Panc1 (cell line): ENCODE results near the gene SHB. TPM values are rescaled to one million over a fixed set of nuclear protein-coding genes. Genes with fewer than 3 reads are reported as not detected.
A peak's percentile ranks its signal among the peaks of the same experiment; 100 is the strongest.

Experiments
- ATAC-seq: fragments of 200-7000 bp; cut with Tn5 transposase; 2 replicates; pipeline ENCODE4 v1.9.1; 2020; ENCODE audit warnings: mild to moderate bottlenecking, moderate library complexity
- BruUV-seq: library from RNA; stranded (reverse); fragments of 400-500 nt; replicated peaks from 2 replicates; lab custom pipeline; 2021; lab: Mats Ljungman, UMichigan
- CTCF ChIA-PET: fragments of 300-600 bp; sonication (Branson Sonifier 250); formaldehyde crosslinking; loops from one replicate; lab custom pipeline; 2022; ENCODE audit warnings: antibody characterized with exemption; lab: Charles Lee
- POLR2A ChIA-PET: fragments of 300-600 bp; sonication (Branson Sonifier 250); formaldehyde crosslinking; loops from one replicate; lab custom pipeline; 2022; ENCODE audit warnings: antibody characterized with exemption; lab: Charles Lee
- DNase-seq: peaks from one replicate; pipeline ENCODE4 v3.0.0-alpha.2; 2010; ENCODE audit warnings: low read depth, low spot score
- H3K27ac ChIP-seq: 2 replicates; pipeline ENCODE4 v1.5.1; 2011; ENCODE audit warnings: mild to moderate bottlenecking, low read length, inconsistent platforms
- H3K27me3 ChIP-seq: fragments of 200-500 bp; sonication (Bioruptor generic); 2 replicates; pipeline ENCODE4 v1.6.0; 2014; ENCODE audit warnings: low read length, inconsistent platforms; ENCODE audit not compliant: control insufficient read depth, insufficient read depth
- H3K36me3 ChIP-seq: fragments of 200-500 bp; sonication (Bioruptor generic); 2 replicates; pipeline ENCODE4 v1.5.1; 2014; ENCODE audit warnings: inconsistent platforms, mild to moderate bottlenecking, low read length, moderate library complexity; ENCODE audit not compliant: control insufficient read depth, insufficient read depth
- H3K4me1 ChIP-seq: 2 replicates; pipeline ENCODE4 v1.5.1; 2011; ENCODE audit warnings: inconsistent platforms, mild to moderate bottlenecking, low read length, moderate library complexity; ENCODE audit not compliant: control insufficient read depth, insufficient read depth
- H3K4me3 ChIP-seq, 2 experiments: 2 replicates each; pipeline ENCODE4 v1.5.1; 2011 to 2012; ENCODE audit warnings: low read depth in 2 of 2, low read length in 2 of 2, mild to moderate bottlenecking in 2 of 2, inconsistent platforms in 1 of 2, moderate library complexity in 1 of 2
- H3K9me3 ChIP-seq: fragments of 200-500 bp; sonication (Bioruptor generic); 2 replicates; pipeline ENCODE4 v1.5.1; 2014; ENCODE audit warnings: low read depth, mild to moderate bottlenecking, inconsistent platforms, low read length, moderate library complexity; ENCODE audit not compliant: control insufficient read depth, insufficient read depth
- CTCF ChIP-seq: fragments of 450-650 bp; IDR thresholded peaks from 2 replicates; pipeline ENCODE4 v1.5.1; 2017; ENCODE audit warnings: mild to moderate bottlenecking
- POLR2AphosphoS5 ChIP-seq: IDR thresholded peaks from 2 replicates; pipeline ENCODE4 v1.6.1; 2012; ENCODE audit warnings: mild to moderate bottlenecking, low read depth, low read length, moderate library complexity
- REST ChIP-seq, 2 experiments: IDR thresholded peaks; 2 replicates each; pipeline ENCODE4 v1.6.1; 2011 to 2012; ENCODE audit warnings: low read depth in 2 of 2, control low read depth in 1 of 2, low read length in 1 of 2, mild to moderate bottlenecking in 1 of 2, moderate library complexity in 1 of 2; ENCODE audit not compliant: insufficient read depth in 1 of 2
- SIN3A ChIP-seq: IDR thresholded peaks from 2 replicates; pipeline ENCODE4 v1.6.1; 2012; ENCODE audit warnings: low read depth, mild to moderate bottlenecking, low read length, moderate library complexity, borderline replicate concordance; ENCODE audit not compliant: insufficient read depth
- TCF7L2 ChIP-seq: IDR thresholded peaks from 2 replicates; pipeline ENCODE4 v1.6.1; 2011; ENCODE audit warnings: mild to moderate bottlenecking, low read depth, low read length, inconsistent platforms
- in situ Hi-C: cut with HindIII; loops from 2 replicates; pipeline ENCODE4 v1.10.0; 2016; ENCODE audit warnings: low sequenced_read_pairs, low pct_unique_long_range_greater_than_20kb
- intact Hi-C: fragments of 100-400 bp; cut with micrococcal nuclease; formaldehyde crosslinking; loops from one replicate; pipeline ENCODE4 v1.10.0; 2022; ENCODE audit not compliant: unreplicated experiment
- total RNA-seq: library from RNA; stranded (reverse); gene quantifications from one replicate; pipeline ENCODE4 v1.2.1, GENCODE V29; 2021; ENCODE audit not compliant: unreplicated experiment

Gene SHB
- total RNA-seq, 1 experiment from 2014 or later: 59.9 TPM

DNA sequence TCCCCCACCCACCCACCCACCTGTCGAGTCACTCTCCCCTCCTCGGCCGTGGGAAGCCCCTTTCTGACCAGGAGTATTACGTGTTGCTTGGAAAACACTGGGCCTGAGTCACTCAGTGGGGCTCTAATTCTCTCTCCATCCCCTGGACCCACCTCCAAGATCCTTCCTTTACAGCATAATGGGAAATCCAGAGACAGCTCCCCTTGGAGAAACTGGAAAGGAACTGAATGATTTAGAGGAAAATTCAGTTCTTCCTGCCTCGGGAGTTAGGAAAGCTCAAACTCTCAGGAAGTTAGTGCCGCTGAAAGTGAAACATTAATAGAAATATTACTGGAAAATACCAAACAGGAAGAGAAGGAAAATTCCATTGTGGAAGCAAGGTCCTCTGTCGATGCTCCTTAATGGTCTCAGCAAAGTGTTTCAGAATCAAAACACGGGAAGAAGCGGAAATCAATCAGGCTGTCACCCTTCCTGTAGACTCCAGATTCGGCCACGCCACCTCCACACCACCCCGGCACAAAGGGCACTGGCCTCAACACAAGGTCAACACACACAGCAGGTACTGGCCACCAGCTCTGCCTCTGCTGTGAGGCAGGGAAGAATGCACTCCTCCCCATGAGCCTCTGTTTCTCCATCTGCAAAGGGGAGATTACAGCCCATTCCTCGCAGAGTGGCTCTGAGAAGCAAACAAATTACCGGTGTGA lies 9.6 kb downstream of the SHB start:
- ChIA-PET CTCF (no interaction called here), POLR2A (no interaction called here)
- intact Hi-C loops: no loop called here
- DNase-seq (no peak), ATAC-seq (no peak)
- Histone ChIP-seq H3K36me3 (peaks cover 3% of the 10 kb centered on the region; the same call in 1 of the 2 replicates), H3K4me1 (peaks cover 91% of the 10 kb centered on the region), H3K27me3 (no peaks in the 10 kb centered on the region), H3K27ac (peak overlapping the region; percentile 89), H3K4me3 (peak overlapping the region in 1 of 2 experiments; percentile 29; a peak in 3 of 4 replicates), H3K9me3 (no peaks in the 10 kb centered on the region)
- TF ChIP-seq POLR2AphosphoS5: no peak
- no peak for TF ChIP-seq TCF7L2
- no peak for TF ChIP-seq REST (IDR thresholded peaks at IDR 0.05; ENCODE audit: insufficient read depth in 1 of 2, low read depth in 2 of 2, low read length in 1 of 2)
- no peak for TF ChIP-seq CTCF
- TF ChIP-seq SIN3A: no peak
- no TSS peak for BruUV-seq
- in situ Hi-C loops: no loop called here

DNA sequence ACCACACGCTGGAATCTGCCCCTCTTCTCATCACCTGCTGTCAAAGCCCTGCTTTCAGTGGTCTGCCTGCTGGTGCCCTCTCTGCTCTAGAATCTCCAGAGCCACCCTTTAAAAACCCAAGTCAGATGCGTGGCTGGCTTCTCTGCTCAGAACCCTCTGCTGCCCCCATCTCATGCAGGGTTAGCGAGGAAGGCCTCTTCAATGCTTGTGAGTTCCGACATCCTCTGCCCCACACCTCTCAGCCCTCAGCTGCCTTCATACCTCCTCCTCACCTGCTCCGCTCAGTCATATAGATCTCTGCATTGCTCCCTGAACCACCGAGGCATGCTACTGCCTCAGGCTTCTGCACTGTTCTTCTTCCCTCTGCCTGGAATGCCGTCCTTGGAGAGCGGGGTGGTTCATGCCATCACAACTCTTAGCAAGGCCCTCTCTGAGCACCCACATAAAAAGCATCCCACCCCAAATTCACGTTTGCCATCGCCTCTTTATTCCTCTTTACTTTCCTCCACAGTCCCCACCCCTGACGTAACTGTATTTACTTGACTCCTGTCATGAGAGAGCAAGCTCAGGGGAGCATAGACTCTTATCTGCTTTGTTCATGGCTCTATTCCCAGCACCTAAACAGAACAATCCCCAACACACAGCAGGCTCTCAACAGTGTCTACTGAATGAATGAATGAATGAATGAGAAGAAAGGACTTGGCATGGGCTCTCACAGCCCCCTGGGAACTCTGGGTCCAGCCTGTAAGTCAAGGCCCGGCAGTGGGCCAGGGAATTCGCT lies 10.4 kb downstream of the SHB start:
- no peaks in the 10 kb centered on the region for H3K9me3 ChIP-seq
- TF ChIP-seq CTCF: no peak
- no peak for TF ChIP-seq POLR2AphosphoS5
- no peak for TF ChIP-seq REST (IDR thresholded peaks at IDR 0.05; ENCODE audit: insufficient read depth in 1 of 2, low read depth in 2 of 2, low read length in 1 of 2)
- no peak for TF ChIP-seq SIN3A
- H3K27me3 ChIP-seq: no peaks in the 10 kb centered on the region
- BruUV-seq: no TSS peak
- peaks cover 2% of the 10 kb centered on the region; the same call in 1 of the 2 replicates for H3K36me3 ChIP-seq
- in situ Hi-C loops: no loop called here
- intact Hi-C loops: no loop called here
- H3K27ac ChIP-seq: peak overlapping the region; percentile 99
- DNase-seq: no peak
- ChIA-PET POLR2A (no interaction called here), CTCF (no interaction called here)
- peak overlapping the region in 1 of 2 experiments; percentile 14; a peak in 1 of 4 replicates for H3K4me3 ChIP-seq
- no peak for ATAC-seq
- H3K4me1 ChIP-seq: peaks cover 99% of the 10 kb centered on the region
